Astrocyte of the spinal cord (primary cell): ENCODE data around the gene NCOA7.
"Not testable (repeated sequence)": the region's sequence is repeated elsewhere in the genome, so short reads cannot be mapped to it uniquely, and the experiment has no call there.

Experiments
- DNase-seq: peaks from one replicate; pipeline ENCODE4 v3.0.0; 2011; ENCODE audit warnings: low read depth, low spot score
- H3K4me3 ChIP-seq: 2 replicates; pipeline ENCODE4 v1.5.1; 2011; ENCODE audit warnings: low read depth, mild to moderate bottlenecking, low read length, moderate library complexity
- CTCF ChIP-seq: IDR thresholded peaks from 2 replicates; pipeline ENCODE4 v1.5.1; 2012; ENCODE audit warnings: low read depth, mild to moderate bottlenecking, low read length, inconsistent platforms
- in situ Hi-C: cut with HindIII; loops from 2 replicates; pipeline ENCODE4 v1.10.0; 2017; ENCODE audit warnings: low sequenced_read_pairs

The NCOA7 gene

GRCh38 chr6:125887372-125887771, 96.6 kb downstream of the NCOA7 start:
- H3K4me3 ChIP-seq = no peak overlapping the region
- in situ Hi-C loops = no loop called here
- no peak for DNase-seq
- no peak for TF ChIP-seq CTCF

- no peak overlapping the region for H3K4me3 ChIP-seq
- in situ Hi-C loops = no loop called here
- peak; percentile 13 for DNase-seq
- TF ChIP-seq CTCF = peak; percentile 35
Observed at GRCh38 chr6:125888989-125889656, 98.4 kb downstream of the NCOA7 start.

- TF ChIP-seq CTCF = no peak
- in situ Hi-C loops = no loop called here
- DNase-seq = no peak
- H3K4me3 ChIP-seq = no peak overlapping the region
Observed at GRCh38 chr6:125899726-125900182, 109.0 kb downstream of the NCOA7 start.

GRCh38 chr6:125904871-125905270, 114.1 kb downstream of the NCOA7 start:
- peak; percentile 70 for DNase-seq
- in situ Hi-C loops = no loop called here
- no peak overlapping the region for H3K4me3 ChIP-seq
- no peak for TF ChIP-seq CTCF

GRCh38 chr6:125906158-125906998, 115.6 kb downstream of the NCOA7 start:
- no peak for DNase-seq
- no peak overlapping the region for H3K4me3 ChIP-seq
- TF ChIP-seq CTCF = peak; percentile 81
- in situ Hi-C loops = no loop called here

GRCh38 chr6:125910527-125910926, 119.8 kb downstream of the NCOA7 start:
- no peak for TF ChIP-seq CTCF
- H3K4me3 ChIP-seq = no peak overlapping the region
- in situ Hi-C loops = no loop called here
- peak; percentile 46 for DNase-seq

GRCh38 chr6:125911051-125911451, 120.3 kb downstream of the NCOA7 start:
- DNase-seq, H3K4me3 ChIP-seq, in situ Hi-C loops: not testable (repeated sequence)

- DNase-seq, H3K4me3 ChIP-seq, in situ Hi-C loops: not testable (repeated sequence)
Observed at GRCh38 chr6:125912430-125912829, 121.7 kb downstream of the NCOA7 start.
